Sigmoid colon (tissue), 7 donors: ENCODE results near the gene MMP24. TPM values are rescaled to one million over a fixed set of nuclear protein-coding genes. Genes with fewer than 3 reads are reported as not detected.
A peak's percentile ranks its signal among the peaks of the same experiment; 100 is the strongest.

ENCODE experiments used
- DNase-seq: peaks from one replicate; pipeline ENCODE4 v3.0.0-alpha.2; 2019
- H3K27ac ChIP-seq, 4 donors: fragments of 200-600 bp; sonication (generic); one replicate each; pipeline ENCODE4 v1.5.1; 2016 to 2019; ENCODE audit warnings: mild to moderate bottlenecking in 1 of 4
- H3K27me3 ChIP-seq, 3 donors: fragments of 200-600 bp; sonication (generic); one replicate each; pipeline ENCODE4 v1.5.1; 2019; ENCODE audit warnings: mild to moderate bottlenecking in 1 of 3
- H3K36me3 ChIP-seq, 4 donors: fragments of 200-600 bp; sonication (generic); one replicate each; pipeline ENCODE4 v1.5.1; 2016 to 2019
- H3K4me1 ChIP-seq, 4 donors: fragments of 200-600 bp; sonication (generic); one replicate each; pipeline ENCODE4 v1.5.1; 2017 to 2019
- H3K4me3 ChIP-seq, 4 donors: fragments of 200-600 bp; sonication (generic); one replicate each; pipeline ENCODE4 v1.5.1; 2017 to 2019; ENCODE audit warnings: mild to moderate bottlenecking in 2 of 4, moderate library complexity in 1 of 4
- H3K9me3 ChIP-seq, 4 donors: fragments of 200-600 bp in 3 of 4; sonication (generic) in 3 of 4; one replicate each; pipeline versions ENCODE4 v1.5.1 to v1.6.1; 2013 to 2019
- EP300 ChIP-seq, 4 donors: sonication (generic); formaldehyde crosslinking; IDR thresholded peaks; one replicate each; pipeline ENCODE4 v1.6.1; 2017; ENCODE audit warnings: antibody characterized with exemption in 4 of 4
- POLR2A ChIP-seq, 2 donors: fragments of 450-650 bp; IDR thresholded peaks; one replicate each; pipeline ENCODE4 v1.6.1; 2016; ENCODE audit warnings: antibody characterized with exemption in 2 of 2, mild to moderate bottlenecking in 2 of 2, moderate library complexity in 2 of 2
- POLR2AphosphoS5 ChIP-seq, 4 donors: sonication (generic); formaldehyde crosslinking; IDR thresholded peaks; one replicate each; pipeline ENCODE4 v1.6.1; 2017; ENCODE audit warnings: antibody characterized with exemption in 4 of 4
- WGBS, 2 donors: extraction: QIAGEN DNeasy Blood & Tissue Kit; methylation state at CpG; one replicate each; pipeline ENCODE4 v1.1.7; 2013; 5-methylcytosine and 5-hydroxymethylcytosine counted together
- intact Hi-C: fragments of 100-400 bp; cut with DNase I; formaldehyde crosslinking; loops from one replicate; pipeline ENCODE4 v1.15.1; 2023
- polyA plus RNA-seq, 3 donors: library from polyadenylated mRNA; stranded (reverse); fragments of 200-250 nt; gene quantifications; one replicate each; pipeline ENCODE4 v1.2.3, GENCODE V29; 2013
- total RNA-seq, 4 donors: library from RNA; depleted of rRNA; stranded (reverse); fragments of >200 nt; gene quantifications; one replicate each; pipeline ENCODE4 v1.1.0, GENCODE V29; 2016
- TF ChIP-seq, protein P1 (sequence below), 4 experiments: fragments of 450-650 bp in 3 of 4; fragments of 200-600 bp in 1 of 4; IDR thresholded peaks; one replicate each; pipeline ENCODE4 v1.5.1; 2016 to 2019; ENCODE audit warnings: antibody characterized with exemption in 4 of 4, mild to moderate bottlenecking in 3 of 4, moderate library complexity in 2 of 4
- donor health status: healthy with polysubstance abuse.
- donor health status: Bipolar disorder and iron deficiency.
- donor health status: healthy.

MMP24 gene
- total and polyA plus RNA-seq, 7 donors = under 0.01 to 1.4 (median 0.46) TPM

GRCh38 chr20:35318502-35319157 lies 92.1 kb downstream of the MMP24 start:
- peak overlapping the region in 3 of 4 donors; percentile 69 to 80 (median 80) for H3K27ac ChIP-seq
- TF ChIP-seq POLR2AphosphoS5 (IDR thresholded peaks at IDR 0.05) (peak in 2 of 4 donors; percentile 20 to 33), POLR2A (IDR thresholded peaks at IDR 0.05) (peak in 1 of 2 donors; percentile 11), EP300 (IDR thresholded peaks at IDR 0.05) (no peak)
- TF ChIP-seq, protein P1, sequence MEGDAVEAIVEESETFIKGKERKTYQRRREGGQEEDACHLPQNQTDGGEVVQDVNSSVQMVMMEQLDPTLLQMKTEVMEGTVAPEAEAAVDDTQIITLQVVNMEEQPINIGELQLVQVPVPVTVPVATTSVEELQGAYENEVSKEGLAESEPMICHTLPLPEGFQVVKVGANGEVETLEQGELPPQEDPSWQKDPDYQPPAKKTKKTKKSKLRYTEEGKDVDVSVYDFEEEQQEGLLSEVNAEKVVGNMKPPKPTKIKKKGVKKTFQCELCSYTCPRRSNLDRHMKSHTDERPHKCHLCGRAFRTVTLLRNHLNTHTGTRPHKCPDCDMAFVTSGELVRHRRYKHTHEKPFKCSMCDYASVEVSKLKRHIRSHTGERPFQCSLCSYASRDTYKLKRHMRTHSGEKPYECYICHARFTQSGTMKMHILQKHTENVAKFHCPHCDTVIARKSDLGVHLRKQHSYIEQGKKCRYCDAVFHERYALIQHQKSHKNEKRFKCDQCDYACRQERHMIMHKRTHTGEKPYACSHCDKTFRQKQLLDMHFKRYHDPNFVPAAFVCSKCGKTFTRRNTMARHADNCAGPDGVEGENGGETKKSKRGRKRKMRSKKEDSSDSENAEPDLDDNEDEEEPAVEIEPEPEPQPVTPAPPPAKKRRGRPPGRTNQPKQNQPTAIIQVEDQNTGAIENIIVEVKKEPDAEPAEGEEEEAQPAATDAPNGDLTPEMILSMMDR (IDR thresholded peaks at IDR 0.05) = no peak
- H3K4me1 ChIP-seq = peaks cover 0 to 59% (median 57%) of the 10 kb centered on the region in 4 donors
- intact Hi-C loops = no loop called here
- WGBS, 2 donors = 18 to 71% methylated on average over 6 of the region's 6 CpGs
- no peak for DNase-seq
- H3K4me3 ChIP-seq = no peak overlapping the region
- no peaks in the 10 kb centered on the region for H3K9me3 ChIP-seq
- H3K27me3 ChIP-seq = no peaks in the 10 kb centered on the region
- no peaks in the 10 kb centered on the region for H3K36me3 ChIP-seq

- DNase-seq = no peak
- H3K4me1 ChIP-seq = peaks cover 0 to 59% (median 57%) of the 10 kb centered on the region in 4 donors
- WGBS, 2 donors = 22 to 56% methylated on average over 5 of the region's 5 CpGs
- H3K27ac ChIP-seq = peak overlapping the region in 3 of 4 donors; percentile 69 to 80 (median 80)
- no peaks in the 10 kb centered on the region for H3K9me3 ChIP-seq
- H3K36me3 ChIP-seq = no peaks in the 10 kb centered on the region
- no peak overlapping the region for H3K4me3 ChIP-seq
- TF ChIP-seq EP300 (IDR thresholded peaks at IDR 0.05) = no peak
- no peak for TF ChIP-seq POLR2A (IDR thresholded peaks at IDR 0.05)
- TF ChIP-seq, protein P1 (IDR thresholded peaks at IDR 0.05) = no peak
- no peak for TF ChIP-seq POLR2AphosphoS5 (IDR thresholded peaks at IDR 0.05)
- intact Hi-C loops = no loop called here
- no peaks in the 10 kb centered on the region for H3K27me3 ChIP-seq
Measured at GRCh38 chr20:35319192-35319870, 92.8 kb downstream of the MMP24 start.

- Histone ChIP-seq H3K27ac (peak overlapping the region in 3 of 4 donors; percentile 69 to 80 (median 80)), H3K36me3 (no peaks in the 10 kb centered on the region), H3K4me1 (peaks cover 0 to 59% (median 57%) of the 10 kb centered on the region in 4 donors), H3K9me3 (no peaks in the 10 kb centered on the region), H3K27me3 (no peaks in the 10 kb centered on the region), H3K4me3 (no peak overlapping the region)
- intact Hi-C loops = no loop called here
- TF ChIP-seq, protein P1 (IDR thresholded peaks at IDR 0.05) = no peak
- TF ChIP-seq EP300 (IDR thresholded peaks at IDR 0.05) = no peak
- TF ChIP-seq POLR2AphosphoS5 (IDR thresholded peaks at IDR 0.05) = no peak
- TF ChIP-seq POLR2A (IDR thresholded peaks at IDR 0.05) = no peak
- no peak for DNase-seq
Measured at GRCh38 chr20:35319871-35320197, 93.3 kb downstream of the MMP24 start.

DNA sequence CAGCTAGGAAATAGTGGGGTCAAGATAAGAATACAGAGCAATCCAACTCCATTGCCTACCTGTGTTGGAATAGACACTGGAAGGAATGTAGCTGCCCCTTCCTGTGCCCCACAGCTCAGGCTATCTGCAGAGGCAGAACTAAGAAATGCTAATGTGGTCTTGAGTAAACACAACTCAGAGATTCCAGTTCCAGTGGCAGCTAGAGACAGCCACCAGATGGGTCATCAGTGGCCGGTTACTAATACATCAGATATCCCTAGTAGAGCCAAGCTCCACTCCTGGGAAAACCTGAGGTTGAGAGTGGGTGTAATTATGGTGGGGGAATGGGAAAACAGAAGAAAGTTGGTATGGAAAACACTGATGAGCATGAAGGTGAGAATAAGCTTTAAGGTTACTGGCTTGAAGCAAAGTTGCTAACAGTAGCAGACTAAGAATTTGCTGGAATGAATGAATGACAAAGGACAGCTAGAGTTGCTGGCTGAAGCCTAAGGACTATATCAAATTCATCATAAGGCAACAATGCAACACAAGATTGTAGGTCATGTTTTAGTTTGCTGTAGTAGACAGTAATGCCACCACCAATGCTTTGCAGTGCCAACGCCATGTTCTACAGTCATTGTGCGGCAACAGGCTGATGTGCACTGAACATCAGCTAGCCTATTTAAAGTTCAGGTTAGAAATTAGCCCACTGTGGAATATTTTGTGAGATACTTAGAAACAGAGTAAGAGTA lies 94.1 kb downstream of the MMP24 start:
- Histone ChIP-seq H3K27ac (peak overlapping the region in 3 of 4 donors; percentile 69 to 80 (median 80)), H3K27me3 (no peaks in the 10 kb centered on the region), H3K36me3 (no peaks in the 10 kb centered on the region), H3K4me3 (no peak overlapping the region), H3K4me1 (peaks cover 0 to 54% (median 52%) of the 10 kb centered on the region in 4 donors), H3K9me3 (no peaks in the 10 kb centered on the region)
- TF ChIP-seq, protein P1 (IDR thresholded peaks at IDR 0.05) = no peak
- TF ChIP-seq POLR2AphosphoS5 (IDR thresholded peaks at IDR 0.05) (no peak), EP300 (IDR thresholded peaks at IDR 0.05) (no peak), POLR2A (IDR thresholded peaks at IDR 0.05) (no peak)
- intact Hi-C loops = no loop called here
- no peak for DNase-seq
- WGBS, 2 donors = 96 to 97% methylated on average over 3 of the region's 3 CpGs
